Activated CD4-positive, alpha-beta T cell treated with anti-CD3 and anti-CD28 coated beads, Interleukin-2, amount 10 ng/mL, durations not matched to agents 24 days and 14 days (primary cell): ENCODE data around the gene MEIKIN. TPM values are rescaled to one million over a fixed set of nuclear protein-coding genes. Genes with fewer than 3 reads are reported as not detected.
A peak's percentile ranks its signal among the peaks of the same experiment; 100 is the strongest.

Source experiments
- DNase-seq: peaks from one replicate; pipeline ENCODE4 v3.0.0; 2022
- H3K27ac Mint-ChIP-seq: one replicate; pipeline ENCODE4 v1.8.0; 2022; ENCODE audit warnings: mild to moderate bottlenecking, mixed read lengths
- H3K27me3 Mint-ChIP-seq: one replicate; pipeline ENCODE4 v1.8.0; 2022; ENCODE audit warnings: mixed read lengths
- H3K36me3 Mint-ChIP-seq: one replicate; pipeline ENCODE4 v1.8.0; 2022; ENCODE audit warnings: low read depth, mild to moderate bottlenecking, mixed read lengths
- H3K4me1 Mint-ChIP-seq: one replicate; pipeline ENCODE4 v1.8.0; 2021; ENCODE audit warnings: mixed read lengths
- H3K4me3 Mint-ChIP-seq: one replicate; pipeline ENCODE4 v1.8.0; 2022; ENCODE audit warnings: mild to moderate bottlenecking, moderate library complexity, mixed read lengths
- H3K9me3 Mint-ChIP-seq: one replicate; pipeline ENCODE4 v1.8.0; 2021; ENCODE audit warnings: mixed read lengths
- intact Hi-C: fragments of 100-400 bp; cut with micrococcal nuclease; formaldehyde crosslinking; loops from one replicate; pipeline ENCODE4 v1.15.1; 2023
- total RNA-seq: library from RNA; stranded (reverse); gene quantifications from 2 replicates; pipeline ENCODE4 v1.2.3, GENCODE V29; 2022

MEIKIN gene, protein sequence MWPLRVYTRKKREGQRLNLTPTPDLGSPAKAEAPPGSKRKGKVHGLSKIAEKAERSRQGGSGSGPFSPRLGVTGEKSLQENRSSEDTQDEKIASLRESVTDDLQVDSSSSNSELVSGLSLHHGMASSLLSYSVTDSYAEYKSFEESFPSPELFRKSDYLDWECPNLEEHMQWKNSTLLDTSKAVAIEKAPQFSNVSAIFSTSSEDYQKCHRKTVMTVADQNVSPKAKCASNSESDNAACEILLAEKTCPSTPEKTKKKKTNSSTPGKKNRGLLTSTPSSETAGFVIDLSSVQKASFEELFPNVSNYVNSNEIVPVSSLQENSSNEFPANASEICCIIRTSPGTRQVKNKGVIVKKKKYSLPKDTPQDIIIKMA
- not detected in 2 replicates for total RNA-seq

DNA sequence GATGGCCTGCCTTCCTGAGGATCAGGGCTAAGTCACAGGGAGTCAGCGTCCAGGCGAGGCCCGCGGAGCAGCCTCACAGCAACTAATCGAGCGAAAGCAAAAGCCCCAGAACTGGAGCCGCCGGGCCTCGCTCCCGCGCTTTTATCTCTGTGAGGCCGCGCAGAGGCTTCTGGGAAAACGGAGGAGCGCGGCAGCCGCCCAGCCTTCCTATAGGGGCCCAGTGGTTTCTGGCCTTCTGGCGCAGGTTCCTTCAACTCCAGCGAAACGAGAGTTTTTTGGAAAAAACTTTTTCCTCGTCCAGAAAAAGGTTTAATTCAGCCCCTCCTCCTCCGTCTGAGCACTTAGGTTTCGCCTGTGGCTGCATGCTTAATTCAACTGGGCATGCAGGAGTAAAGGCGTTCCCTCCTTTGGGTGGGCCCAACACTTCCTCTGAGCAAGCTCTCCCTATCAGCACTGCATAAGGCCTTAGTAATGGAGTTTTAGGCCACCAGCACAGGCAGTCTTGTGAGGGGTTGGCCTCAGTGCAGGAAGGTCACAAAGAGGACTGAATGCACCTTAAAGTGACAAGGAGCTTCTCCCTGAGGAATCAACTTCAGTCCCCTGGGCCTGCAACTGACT, at the start of gene MEIKIN:
Gene MEIKIN (minus strand): TSS at position 113 of the 618 bp plus-strand sequence. CDS start 158 bp downstream, outside the sequence.
- no peak for DNase-seq
- Mint-ChIP-seq H3K4me3 (no peak within 1 kb of the TSS), H3K27ac (no peak within 1 kb of the TSS), H3K9me3 (peaks cover 4% of the 10 kb centered on the region), H3K36me3 (no peaks in the 10 kb centered on the region), H3K27me3 (peaks cover 21% of the 10 kb centered on the region), H3K4me1 (no peaks in the 10 kb centered on the region)
- intact Hi-C loops, result no loop called here

DNA sequence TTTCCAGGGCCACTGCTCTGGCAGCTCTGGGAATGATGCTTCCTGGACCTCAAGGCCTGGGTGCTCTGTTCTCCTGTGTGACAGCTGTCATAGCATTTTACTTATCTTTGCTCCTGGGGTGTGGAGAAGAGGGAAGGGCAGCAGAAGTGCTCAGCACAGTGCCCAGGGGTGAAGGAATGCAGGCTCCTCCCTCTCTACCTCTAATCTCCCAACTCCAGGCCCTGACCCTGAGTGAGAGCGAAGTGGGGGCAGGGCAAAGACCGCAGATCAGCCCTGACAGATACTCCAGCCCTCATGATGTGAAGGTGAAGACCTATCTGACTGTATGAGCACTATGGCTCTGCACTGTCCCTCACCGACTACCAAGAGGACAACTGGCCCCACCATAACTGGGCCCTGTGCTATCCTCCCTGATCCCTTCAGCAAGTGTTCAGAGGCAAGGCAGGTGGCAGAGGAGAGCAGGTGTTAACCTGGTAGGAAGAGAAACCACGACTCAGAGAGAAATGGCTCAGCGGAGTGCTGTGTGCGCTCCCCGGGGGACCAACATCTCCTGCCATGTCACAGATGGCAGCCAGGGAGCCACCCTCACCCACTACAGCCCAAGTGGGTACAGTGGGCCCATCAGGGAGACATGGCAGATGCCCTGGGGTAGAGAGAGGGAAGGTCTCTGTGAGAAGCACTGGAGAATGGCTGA, 49.2 kb upstream of the MEIKIN start:
- DNase-seq, result no peak
- H3K9me3 Mint-ChIP-seq, result no peaks in the 10 kb centered on the region

DNA sequence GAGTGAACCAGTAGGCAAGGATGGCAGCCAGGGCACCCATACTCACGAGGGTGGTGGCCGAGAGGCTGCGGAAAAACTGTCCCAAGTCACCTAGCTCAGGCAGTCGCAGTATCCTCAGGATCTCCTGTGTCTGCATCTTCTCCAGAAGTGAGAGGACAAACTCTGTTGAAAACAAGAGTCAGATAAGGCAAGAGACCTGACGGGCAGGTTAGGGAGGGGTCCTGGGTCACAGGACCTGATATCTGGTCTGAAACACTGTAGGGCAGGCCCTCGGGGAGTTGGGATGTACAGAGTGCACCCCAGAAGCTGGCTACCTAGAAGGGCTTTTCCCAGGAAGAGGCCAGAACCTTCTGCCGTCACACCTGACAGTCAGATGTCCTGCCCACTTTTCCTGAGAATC, 48.6 kb upstream of the MEIKIN start:
- Mint-ChIP-seq H3K4me3 (no peak overlapping the region), H3K27ac (no peak overlapping the region), H3K4me1 (peaks cover 22% of the 10 kb centered on the region), H3K36me3 (peaks cover 2% of the 10 kb centered on the region), H3K9me3 (no peaks in the 10 kb centered on the region), H3K27me3 (peaks cover 3% of the 10 kb centered on the region)
- no peak for DNase-seq
- intact Hi-C loops, result no loop called here

More for the DNA sequence above, 49.2 kb upstream of the MEIKIN start:
- peaks cover 23% of the 10 kb centered on the region for H3K4me1 Mint-ChIP-seq
- H3K27ac Mint-ChIP-seq, result peak overlapping the region; percentile 19
- H3K27me3 Mint-ChIP-seq, result peaks cover 3% of the 10 kb centered on the region
- intact Hi-C loops, result no loop called here
- no peak overlapping the region for H3K4me3 Mint-ChIP-seq
- H3K36me3 Mint-ChIP-seq, result peaks cover 2% of the 10 kb centered on the region

DNA sequence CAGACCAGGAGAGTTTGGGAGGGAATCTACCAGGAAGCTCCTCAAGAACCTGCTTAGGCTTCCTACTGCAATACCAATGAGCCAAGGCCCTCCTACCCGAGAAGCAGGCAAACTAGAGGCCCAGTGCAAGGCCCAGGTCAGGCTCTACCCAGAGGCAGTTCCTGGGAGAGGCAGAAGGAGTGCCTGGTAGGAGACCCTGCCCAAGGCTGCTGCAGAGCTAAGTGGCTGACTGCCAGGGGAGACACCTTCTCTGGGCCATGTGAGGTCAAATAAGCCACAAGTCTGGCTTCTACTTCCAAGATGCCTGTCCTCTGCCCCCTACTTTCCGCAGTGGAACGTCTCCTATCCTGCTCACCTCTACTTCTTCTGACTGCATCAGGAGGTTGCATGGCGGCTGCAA, 48.2 kb upstream of the MEIKIN start:
- Mint-ChIP-seq H3K4me3 (no peak overlapping the region), H3K4me1 (peaks cover 18% of the 10 kb centered on the region), H3K27me3 (peaks cover 3% of the 10 kb centered on the region), H3K36me3 (peaks cover 2% of the 10 kb centered on the region), H3K27ac (no peak overlapping the region), H3K9me3 (no peaks in the 10 kb centered on the region)
- no peak for DNase-seq
- intact Hi-C loops, result no loop called here

DNA sequence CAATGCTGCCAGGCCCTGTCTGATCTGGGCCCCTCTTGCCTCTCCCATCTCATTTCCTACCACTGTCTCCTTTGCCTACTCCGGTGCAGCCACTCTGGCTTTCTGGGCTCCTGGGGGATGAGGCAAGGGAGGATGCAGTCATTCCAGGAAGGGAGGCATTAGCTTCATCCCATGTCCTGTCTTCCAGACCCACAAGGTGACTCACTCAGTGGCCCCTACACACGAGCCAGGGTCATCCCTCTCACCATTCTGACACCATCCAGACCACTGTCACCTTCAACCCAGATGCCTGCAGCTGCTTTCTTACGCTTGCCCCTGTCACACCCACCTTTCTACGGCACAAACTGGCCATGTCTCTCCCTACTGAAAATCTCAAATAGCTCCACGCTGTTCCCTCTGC, 46.9 kb upstream of the MEIKIN start:
- no peaks in the 10 kb centered on the region for H3K36me3 Mint-ChIP-seq
- no peak overlapping the region for H3K4me3 Mint-ChIP-seq
- H3K27ac Mint-ChIP-seq, result no peak overlapping the region

DNA sequence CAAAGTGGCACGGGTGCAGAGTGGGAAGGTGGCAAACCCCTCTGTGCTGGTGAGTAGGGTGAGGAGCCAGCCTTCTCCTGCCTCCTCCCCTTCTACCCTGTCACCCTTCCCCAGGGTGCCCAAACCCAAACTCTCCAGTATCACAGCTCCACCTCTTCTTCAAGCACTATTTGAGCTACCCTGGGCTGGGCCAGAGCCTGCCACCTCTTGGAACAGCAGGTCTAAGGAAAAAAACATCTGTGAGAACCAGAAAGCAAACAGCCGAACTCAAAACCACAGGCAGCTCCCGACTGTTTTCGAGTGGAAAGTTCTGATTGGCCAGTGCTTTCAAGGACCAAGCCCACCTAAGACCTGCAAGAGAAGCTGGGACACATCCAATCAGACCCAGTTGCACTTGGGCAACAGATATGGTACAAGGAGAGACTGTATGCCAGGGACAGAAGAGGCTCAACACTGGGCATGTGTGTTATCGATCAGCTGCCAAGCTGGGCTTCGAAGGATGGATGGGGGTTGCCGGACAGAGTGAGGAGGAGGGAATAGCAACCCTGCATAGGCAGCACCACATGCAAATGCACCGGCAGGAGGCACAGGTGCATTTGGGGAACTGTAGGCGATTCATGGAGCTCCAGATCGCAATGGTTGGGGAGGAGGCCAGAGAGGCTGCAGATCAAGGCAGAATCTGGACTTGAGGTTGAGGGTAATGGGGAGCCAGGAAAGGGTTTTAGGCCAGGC, 46.3 kb upstream of the MEIKIN start:
- DNase-seq, result no peak
- no peak overlapping the region for H3K4me3 Mint-ChIP-seq
- intact Hi-C loops, result no loop called here
- peaks cover 3% of the 10 kb centered on the region for H3K27me3 Mint-ChIP-seq
- no peak overlapping the region for H3K27ac Mint-ChIP-seq
- no peaks in the 10 kb centered on the region for H3K9me3 Mint-ChIP-seq
- no peaks in the 10 kb centered on the region for H3K36me3 Mint-ChIP-seq
- H3K4me1 Mint-ChIP-seq, result peaks cover 7% of the 10 kb centered on the region

More for the DNA sequence above, 46.9 kb upstream of the MEIKIN start:
- Mint-ChIP-seq H3K9me3 (no peaks in the 10 kb centered on the region), H3K27me3 (peaks cover 3% of the 10 kb centered on the region), H3K4me1 (peaks cover 9% of the 10 kb centered on the region)
- intact Hi-C loops, result no loop called here
- no peak for DNase-seq

DNA sequence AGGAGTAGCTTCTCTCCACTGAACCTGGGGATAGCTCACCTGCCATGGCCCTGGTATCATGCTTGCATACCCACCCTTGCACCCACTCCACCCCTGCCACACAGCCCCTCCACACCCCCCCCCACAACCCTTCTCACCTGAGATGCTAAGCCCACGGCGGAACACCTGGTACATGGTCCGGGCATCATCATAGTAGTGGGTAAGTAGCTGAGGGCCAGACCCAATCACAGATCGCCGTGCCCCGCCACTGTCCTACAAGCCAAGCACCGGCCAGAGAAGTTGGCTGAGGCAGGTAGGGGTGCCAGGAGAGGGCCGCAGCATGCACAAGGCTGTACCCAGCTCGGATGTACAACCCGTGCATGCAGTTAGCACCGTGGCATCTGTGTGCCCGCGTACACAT, 45.3 kb upstream of the MEIKIN start:
- no peaks in the 10 kb centered on the region for H3K36me3 Mint-ChIP-seq

DNA sequence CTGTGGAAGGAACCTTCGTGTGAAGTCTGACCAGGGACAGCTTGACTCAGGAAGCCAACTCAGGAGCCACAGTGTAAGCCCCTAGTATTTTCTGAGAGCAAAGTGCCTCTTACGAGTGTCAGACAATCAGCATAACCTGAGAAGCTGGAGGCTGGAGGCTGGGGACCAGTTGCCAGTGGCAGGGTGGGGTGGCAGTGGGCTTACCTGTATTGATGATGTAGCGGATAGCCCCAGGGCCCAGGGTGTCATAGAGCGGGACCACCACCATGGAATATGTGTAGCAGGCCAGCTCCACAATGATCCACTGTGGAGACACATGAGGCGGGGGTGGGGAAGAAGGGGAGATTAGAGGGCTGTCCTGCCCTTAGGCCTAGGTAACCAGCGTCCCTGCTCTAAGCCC, 43.1 kb upstream of the MEIKIN start:
- no peaks in the 10 kb centered on the region for H3K36me3 Mint-ChIP-seq
- peaks cover 4% of the 10 kb centered on the region for H3K4me1 Mint-ChIP-seq
- no peak overlapping the region for H3K4me3 Mint-ChIP-seq
- H3K9me3 Mint-ChIP-seq, result no peaks in the 10 kb centered on the region
- intact Hi-C loops, result no loop called here
- no peak for DNase-seq
- no peak overlapping the region for H3K27ac Mint-ChIP-seq
- H3K27me3 Mint-ChIP-seq, result peaks cover 3% of the 10 kb centered on the region

More for the DNA sequence above, 45.3 kb upstream of the MEIKIN start:
- H3K27ac Mint-ChIP-seq, result no peak overlapping the region
- H3K27me3 Mint-ChIP-seq, result peaks cover 3% of the 10 kb centered on the region
- DNase-seq, result no peak
- intact Hi-C loops, result no loop called here
- no peaks in the 10 kb centered on the region for H3K9me3 Mint-ChIP-seq
- no peak overlapping the region for H3K4me3 Mint-ChIP-seq
- H3K4me1 Mint-ChIP-seq, result peaks cover 2% of the 10 kb centered on the region

DNA sequence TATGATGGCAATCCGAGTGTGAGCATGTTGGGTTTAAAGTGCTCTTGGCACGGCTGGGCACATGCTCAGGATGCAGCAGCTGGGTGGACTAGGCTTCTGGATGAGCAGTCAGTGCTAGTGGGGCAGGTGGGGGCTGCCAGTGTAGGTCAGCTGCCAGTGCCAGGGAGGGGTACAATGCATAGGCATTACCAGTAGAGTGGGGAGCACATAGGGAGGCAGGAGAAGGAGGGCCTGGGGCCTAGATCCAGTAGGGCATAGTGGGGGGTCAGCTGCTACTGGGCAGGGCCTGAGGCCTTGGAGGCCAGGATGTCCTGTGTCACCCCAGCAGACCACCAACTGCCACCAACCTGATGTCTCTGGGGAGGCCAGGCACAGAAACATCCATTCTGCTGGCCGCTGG, 41.8 kb upstream of the MEIKIN start:
- no peaks in the 10 kb centered on the region for H3K9me3 Mint-ChIP-seq
- no peak for DNase-seq
- no peak overlapping the region for H3K27ac Mint-ChIP-seq
- intact Hi-C loops, result no loop called here
- peaks cover 3% of the 10 kb centered on the region for H3K27me3 Mint-ChIP-seq
- H3K4me3 Mint-ChIP-seq, result no peak overlapping the region
- peaks cover 11% of the 10 kb centered on the region for H3K4me1 Mint-ChIP-seq
- H3K36me3 Mint-ChIP-seq, result no peaks in the 10 kb centered on the region

DNA sequence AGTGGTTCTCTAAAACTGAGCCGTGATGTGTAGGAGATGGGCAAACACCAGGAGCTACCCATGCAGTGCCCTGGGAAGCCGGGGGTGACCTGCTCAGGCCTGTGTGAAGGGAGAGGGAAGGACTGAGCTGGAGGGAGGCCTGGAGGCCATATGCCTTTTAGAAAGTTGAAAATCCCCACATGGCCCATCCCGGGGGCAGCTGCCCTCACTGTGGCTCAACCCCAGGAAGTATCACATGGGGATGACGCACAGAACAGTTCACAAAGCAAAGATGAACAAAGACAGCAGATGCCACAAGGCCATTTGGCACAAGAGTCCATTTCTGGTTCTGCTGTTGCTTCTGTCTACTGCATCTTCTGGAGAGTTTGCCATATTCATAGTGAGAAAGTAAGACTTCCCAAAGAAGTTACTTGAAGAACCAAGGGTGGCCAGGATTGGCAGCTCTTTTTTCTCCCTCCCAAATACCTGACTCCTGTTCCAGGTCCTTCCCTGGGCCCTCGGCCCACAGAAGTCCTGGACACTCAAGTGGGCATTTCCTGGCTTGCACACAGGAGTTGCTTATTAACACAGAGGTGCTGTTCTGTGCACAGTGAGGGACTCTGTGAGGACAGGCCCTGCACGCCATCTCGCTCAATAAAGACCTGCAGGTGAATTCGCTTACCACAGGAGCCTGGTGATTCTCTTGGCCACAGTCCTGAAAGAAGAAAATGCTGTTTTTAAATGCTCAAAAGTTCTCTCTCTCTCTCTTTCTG, 40.9 kb upstream of the MEIKIN start:
- Mint-ChIP-seq H3K9me3 (no peaks in the 10 kb centered on the region), H3K4me1 (peaks cover 11% of the 10 kb centered on the region), H3K27me3 (peaks cover 3% of the 10 kb centered on the region), H3K36me3 (no peaks in the 10 kb centered on the region), H3K4me3 (no peak overlapping the region), H3K27ac (no peak overlapping the region)
- intact Hi-C loops, result no loop called here
- DNase-seq, result no peak

DNA sequence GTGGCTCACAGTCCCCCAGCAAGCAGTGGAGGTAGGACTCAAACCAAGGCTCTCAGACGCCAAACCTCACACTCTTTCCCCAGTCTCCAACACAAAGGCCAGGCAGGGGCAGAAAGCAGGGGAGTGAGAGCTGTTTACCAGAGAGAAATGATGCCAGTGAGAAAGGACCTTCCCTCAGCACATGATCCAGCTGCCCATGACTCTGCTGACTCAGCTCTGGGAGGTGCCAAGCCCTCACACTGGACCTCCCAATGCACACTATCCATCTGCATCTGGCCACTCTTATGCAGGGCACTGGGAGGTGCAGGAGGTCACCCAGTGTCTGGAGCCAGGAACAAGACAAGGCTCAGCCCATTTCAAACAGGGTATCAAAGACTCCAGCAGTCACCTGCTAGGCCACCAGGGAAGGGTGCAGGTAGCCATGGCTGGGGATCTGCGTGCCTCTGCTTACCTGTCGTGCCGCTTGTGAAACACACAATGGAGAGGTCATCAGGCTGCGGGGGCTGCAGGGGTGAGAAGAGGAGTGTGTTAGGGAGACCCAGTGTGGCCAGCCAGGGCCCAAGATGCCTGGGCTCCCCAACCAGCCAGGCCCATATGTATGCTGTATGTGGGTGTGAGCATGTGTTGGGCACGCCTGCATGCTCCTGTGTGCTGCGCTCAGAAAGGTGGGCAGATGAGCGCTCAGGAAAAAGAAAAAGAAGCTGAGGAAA, 39.6 kb upstream of the MEIKIN start:
- no peaks in the 10 kb centered on the region for H3K9me3 Mint-ChIP-seq
- no peak for DNase-seq
- H3K4me1 Mint-ChIP-seq, result peaks cover 13% of the 10 kb centered on the region
- no peak overlapping the region for H3K27ac Mint-ChIP-seq
- intact Hi-C loops, result no loop called here
- peaks cover 10% of the 10 kb centered on the region for H3K27me3 Mint-ChIP-seq
- peaks cover 3% of the 10 kb centered on the region for H3K36me3 Mint-ChIP-seq
- H3K4me3 Mint-ChIP-seq, result no peak overlapping the region

DNA sequence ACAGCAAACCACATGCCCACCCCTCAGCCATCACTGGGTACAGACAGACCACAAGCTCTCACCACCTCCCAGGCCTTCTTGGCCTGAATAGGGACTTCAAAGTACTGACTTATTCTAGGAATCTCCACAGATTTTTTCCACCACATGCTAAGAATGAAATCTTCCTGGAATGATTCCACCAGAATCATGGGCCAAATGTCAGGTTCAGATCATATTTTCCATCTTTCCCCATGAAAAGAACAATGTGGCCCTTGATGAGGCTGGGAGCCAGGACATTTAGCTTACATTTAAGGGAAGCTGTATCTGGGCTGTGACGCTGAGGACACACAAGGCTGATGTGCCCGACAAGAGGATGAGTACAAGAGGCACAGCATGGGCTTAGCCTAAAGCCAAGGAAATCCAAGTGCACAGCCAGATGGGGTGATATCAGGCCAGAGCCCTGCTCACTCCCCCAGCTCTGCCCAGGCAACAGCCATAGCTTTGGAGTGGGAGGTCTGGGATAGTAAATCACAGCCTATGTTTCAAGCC, 37.8 kb upstream of the MEIKIN start:
- peaks cover 13% of the 10 kb centered on the region for H3K4me1 Mint-ChIP-seq
- intact Hi-C loops, result no loop called here
- peaks cover 3% of the 10 kb centered on the region for H3K36me3 Mint-ChIP-seq
- no peaks in the 10 kb centered on the region for H3K9me3 Mint-ChIP-seq
- DNase-seq, result no peak
- peaks cover 12% of the 10 kb centered on the region for H3K27me3 Mint-ChIP-seq
- no peak overlapping the region for H3K4me3 Mint-ChIP-seq
- no peak overlapping the region for H3K27ac Mint-ChIP-seq
